Measurements from ENCODE around the gene FUNDC2. TPM values are rescaled to one million over a fixed set of nuclear protein-coding genes. Genes with fewer than 3 reads are reported as not detected.

FUNDC2 gene
- total RNA-seq, 6 experiments from 2014 or later: 24.2 to 70.5 (median 39.7) TPM

DNA sequence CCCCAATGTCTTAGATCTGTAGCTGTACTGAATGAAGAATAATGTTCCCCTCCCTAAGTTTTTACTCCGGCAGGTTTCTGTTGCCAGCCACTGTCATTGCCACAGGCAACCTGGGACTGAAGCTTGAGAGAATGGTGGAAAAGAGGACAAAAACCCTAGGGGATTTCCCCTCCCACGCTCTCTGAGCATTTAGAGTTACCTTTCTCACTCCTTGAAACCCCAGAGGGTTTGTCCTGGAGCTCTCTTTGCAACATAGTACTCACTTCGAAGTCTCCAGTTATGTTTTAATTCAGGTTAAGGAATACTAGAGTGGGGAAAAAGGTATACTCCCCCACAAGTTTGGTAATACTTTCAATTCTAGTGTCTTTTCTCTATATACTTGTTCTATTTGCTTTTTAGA is 35.6 kb upstream of the FUNDC2 start:
- Histone ChIP-seq H3K27ac (no peak overlapping the region), H3K4me1 (peaks cover 0 to 8% (median 3%) of the 10 kb centered on the region in 4 donors), H3K4me3 (no peak overlapping the region), H3K36me3 (no peaks in the 10 kb centered on the region), H3K9me3 (no peaks in the 10 kb centered on the region), H3K27me3 (no peaks in the 10 kb centered on the region)
- 70% methylated on average over 3 of the region's 3 CpGs for WGBS (ENCODE audit: insufficient coverage, low coverage, low lambda C conversion rate, missing lambda C conversion rate)
- intact Hi-C loops (cut with DNase I): no loop called here
- DNase-seq (no peak), ATAC-seq (no peak)
- TF ChIP-seq POLR2A (IDR thresholded peaks at IDR 0.05): no peak
- TF ChIP-seq, protein P1, sequence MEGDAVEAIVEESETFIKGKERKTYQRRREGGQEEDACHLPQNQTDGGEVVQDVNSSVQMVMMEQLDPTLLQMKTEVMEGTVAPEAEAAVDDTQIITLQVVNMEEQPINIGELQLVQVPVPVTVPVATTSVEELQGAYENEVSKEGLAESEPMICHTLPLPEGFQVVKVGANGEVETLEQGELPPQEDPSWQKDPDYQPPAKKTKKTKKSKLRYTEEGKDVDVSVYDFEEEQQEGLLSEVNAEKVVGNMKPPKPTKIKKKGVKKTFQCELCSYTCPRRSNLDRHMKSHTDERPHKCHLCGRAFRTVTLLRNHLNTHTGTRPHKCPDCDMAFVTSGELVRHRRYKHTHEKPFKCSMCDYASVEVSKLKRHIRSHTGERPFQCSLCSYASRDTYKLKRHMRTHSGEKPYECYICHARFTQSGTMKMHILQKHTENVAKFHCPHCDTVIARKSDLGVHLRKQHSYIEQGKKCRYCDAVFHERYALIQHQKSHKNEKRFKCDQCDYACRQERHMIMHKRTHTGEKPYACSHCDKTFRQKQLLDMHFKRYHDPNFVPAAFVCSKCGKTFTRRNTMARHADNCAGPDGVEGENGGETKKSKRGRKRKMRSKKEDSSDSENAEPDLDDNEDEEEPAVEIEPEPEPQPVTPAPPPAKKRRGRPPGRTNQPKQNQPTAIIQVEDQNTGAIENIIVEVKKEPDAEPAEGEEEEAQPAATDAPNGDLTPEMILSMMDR (IDR thresholded peaks at IDR 0.05): no peak

DNA sequence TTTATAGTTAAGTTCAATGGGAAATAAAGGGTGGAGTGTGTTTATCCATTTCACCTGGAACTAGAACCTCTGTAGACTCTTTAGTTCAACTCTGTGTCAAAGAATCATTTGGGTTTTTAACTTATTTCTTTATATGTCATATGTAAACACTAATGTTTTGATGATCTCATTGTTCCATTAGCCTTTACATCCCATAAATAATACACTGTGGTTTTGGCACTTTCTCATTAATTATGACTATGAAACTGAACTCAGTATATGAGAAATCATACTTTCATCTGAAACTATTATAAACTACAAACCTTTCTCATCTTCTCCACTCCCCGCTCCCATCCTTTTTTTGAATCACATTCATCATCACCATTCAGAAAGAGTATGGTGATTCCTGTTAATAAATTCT is 35.2 kb upstream of the FUNDC2 start:
- no peak for ATAC-seq
- Histone ChIP-seq H3K4me3 (no peak overlapping the region), H3K36me3 (no peaks in the 10 kb centered on the region), H3K9me3 (no peaks in the 10 kb centered on the region), H3K27ac (no peak overlapping the region), H3K4me1 (peaks cover 0 to 8% (median 3%) of the 10 kb centered on the region in 4 donors), H3K27me3 (no peaks in the 10 kb centered on the region)
- TF ChIP-seq, protein P1 (IDR thresholded peaks at IDR 0.05): no peak
- no peak for TF ChIP-seq POLR2A (IDR thresholded peaks at IDR 0.05)
- intact Hi-C loops (cut with DNase I): no loop called here
- WGBS (ENCODE audit: insufficient coverage, low coverage, low lambda C conversion rate, missing lambda C conversion rate): 79% methylated on average over 1 of the region's 1 CpG
- DNase-seq: no peak

DNA sequence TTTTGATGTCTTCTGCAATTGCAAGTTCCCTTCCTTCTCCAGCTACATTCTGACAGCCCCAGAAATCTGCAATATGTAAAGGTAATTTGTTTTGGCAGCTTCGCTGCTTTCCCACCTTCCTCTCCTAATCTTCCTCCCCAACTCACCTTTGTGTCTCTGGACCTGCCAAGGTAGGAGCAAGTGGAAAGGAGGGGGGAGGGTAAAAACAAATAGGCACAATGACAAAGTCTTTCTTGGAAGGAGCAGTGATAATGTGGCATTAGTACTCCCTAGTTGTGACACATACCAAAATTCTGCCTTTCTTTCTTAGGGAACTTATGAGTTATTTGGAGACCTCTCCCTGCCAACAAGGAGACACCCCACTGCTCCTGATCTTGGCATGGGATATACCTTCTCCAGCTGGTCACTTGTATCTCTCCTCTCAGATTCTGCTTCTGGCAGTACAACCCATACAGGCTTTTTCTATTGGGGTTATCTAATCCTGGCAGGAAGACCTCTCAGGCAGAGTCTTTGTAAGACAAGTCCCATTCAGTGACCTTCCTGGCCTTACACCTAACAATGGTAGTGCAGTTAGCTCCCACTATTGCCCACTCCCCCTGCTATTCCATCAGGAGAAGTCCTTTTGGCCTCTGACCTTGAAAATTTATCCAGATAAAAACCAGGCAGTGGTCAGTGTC is 28.3 kb upstream of the FUNDC2 start:
- Histone ChIP-seq H3K4me3 (no peak overlapping the region), H3K27ac (no peak overlapping the region), H3K9me3 (no peaks in the 10 kb centered on the region), H3K27me3 (no peaks in the 10 kb centered on the region), H3K36me3 (no peaks in the 10 kb centered on the region), H3K4me1 (no peaks in the 10 kb centered on the region)
- TF ChIP-seq POLR2A (IDR thresholded peaks at IDR 0.05): no peak
- TF ChIP-seq, protein P1 (IDR thresholded peaks at IDR 0.05): no peak
- no peak for ATAC-seq
- 30% methylated on average over 1 of the region's 1 CpG for WGBS (ENCODE audit: insufficient coverage, low coverage, low lambda C conversion rate, missing lambda C conversion rate)
- intact Hi-C loops (cut with DNase I): no loop called here
- no peak for DNase-seq

DNA sequence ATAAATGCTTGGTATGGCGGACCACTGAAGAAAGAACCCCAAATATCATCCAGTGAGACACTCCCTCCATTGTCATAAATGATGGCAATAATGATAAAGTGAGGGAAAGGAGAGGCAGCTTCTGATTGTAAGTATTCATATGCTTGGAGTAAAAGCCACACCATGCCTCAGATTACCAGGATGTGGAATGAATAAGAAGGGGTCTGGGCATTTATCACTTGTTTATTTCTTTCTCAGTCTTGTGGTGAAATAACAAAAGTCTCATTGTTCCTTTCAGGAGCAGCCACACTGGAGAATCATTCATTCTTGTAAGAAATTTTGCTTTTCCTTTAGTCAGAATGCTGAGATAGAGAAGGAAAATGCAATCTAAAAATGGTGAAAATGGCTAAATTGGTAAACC is 25.8 kb upstream of the FUNDC2 start:
- intact Hi-C loops (cut with DNase I): no loop called here
- H3K4me1 ChIP-seq: no peaks in the 10 kb centered on the region
- no peaks in the 10 kb centered on the region for H3K9me3 ChIP-seq
- ATAC-seq: no peak
- no peak overlapping the region for H3K4me3 ChIP-seq
- no peaks in the 10 kb centered on the region for H3K36me3 ChIP-seq
- H3K27ac ChIP-seq: no peak overlapping the region
- no peak for DNase-seq
- no peaks in the 10 kb centered on the region for H3K27me3 ChIP-seq
- 67% methylated on average over 1 of the region's 1 CpG for WGBS (ENCODE audit: insufficient coverage, low coverage, low lambda C conversion rate, missing lambda C conversion rate)
- no peak for TF ChIP-seq POLR2A (IDR thresholded peaks at IDR 0.05)
- TF ChIP-seq, protein P1 (IDR thresholded peaks at IDR 0.05): no peak

Measured in right lobe of liver (tissue), 6 donors.